GM21381 (cell line): ENCODE data around the gene CCR5AS.
"Not testable (repeated sequence)": the region's sequence is repeated elsewhere in the genome, so short reads cannot be mapped to it uniquely, and the experiment has no call there.

Experiments
- ATAC-seq: cut with Tn5 transposase; IDR thresholded peaks from one replicate; pipeline ENCODE4 v1.9.1; 2021; ENCODE audit warnings: mild to moderate bottlenecking, moderate library complexity; ENCODE audit not compliant: unreplicated experiment

CCR5AS gene

DNA sequence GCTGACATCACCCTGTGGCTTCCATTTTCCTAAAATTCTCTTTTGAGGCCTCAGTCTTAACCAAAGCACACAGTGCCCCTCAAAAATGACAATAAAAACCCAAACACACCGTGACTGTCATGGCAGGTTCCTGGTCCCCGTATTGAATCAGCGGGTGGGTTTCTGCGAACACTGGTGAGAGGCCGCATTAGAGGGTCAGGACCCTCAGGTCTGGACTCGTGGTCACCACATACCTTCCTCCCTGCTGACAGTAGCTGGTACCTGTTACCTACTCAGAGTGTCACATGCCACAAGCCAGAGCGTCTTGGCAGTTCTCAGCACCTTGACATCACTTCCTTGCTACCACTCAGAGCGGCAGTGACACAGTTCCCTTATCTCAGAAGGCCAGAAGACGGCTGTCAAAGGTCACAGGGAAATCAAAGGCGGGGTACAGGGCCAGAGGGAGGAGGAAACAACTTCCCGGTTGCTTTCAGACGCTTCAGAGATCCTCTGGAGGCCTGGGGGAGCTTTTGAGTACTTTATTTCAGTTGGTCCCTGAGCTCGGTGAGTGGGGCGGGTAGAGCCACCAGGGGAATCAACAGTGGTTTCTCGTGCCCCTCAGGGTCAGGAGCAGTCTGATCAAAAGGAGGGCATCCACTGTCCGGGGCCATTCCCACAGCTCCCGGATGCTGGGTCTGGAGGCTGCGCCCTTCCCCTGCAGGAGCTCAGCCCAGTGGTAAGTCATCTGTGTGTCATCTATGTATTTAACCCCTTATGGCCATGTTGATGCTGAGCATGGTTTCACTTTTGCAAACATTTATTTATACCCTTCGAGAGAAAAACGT is at the start of gene CCR5AS, which contains the start of gene CCRL2:
TSS of gene CCR5AS (minus strand) at position 279 of the 824 bp plus-strand sequence.
TSS of gene CCRL2 (plus strand) at position 472 of the 824 bp plus-strand sequence. CDS start 821 bp downstream, outside the sequence.
- no peak for ATAC-seq

DNA sequence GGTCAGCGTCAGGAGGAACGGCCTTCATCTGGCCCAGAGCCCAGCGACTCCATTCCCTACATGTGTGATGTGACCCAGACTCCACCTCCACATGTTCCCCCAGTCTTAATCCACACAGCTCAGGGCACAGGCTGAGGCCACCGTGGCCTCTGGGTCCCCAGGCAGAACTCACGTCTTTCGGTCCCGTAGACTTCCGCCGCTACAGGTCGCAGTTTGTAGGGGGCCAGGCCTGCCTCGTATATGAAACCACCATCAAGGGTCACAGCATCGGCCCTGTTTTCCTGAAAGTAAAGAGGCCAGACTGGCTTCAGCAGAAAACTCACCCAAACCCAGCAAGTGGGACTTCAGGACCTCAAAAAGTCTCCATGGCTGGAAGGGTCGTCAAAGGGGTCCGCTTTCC is 49.3 kb upstream of the CCR5AS start:
- ATAC-seq, result no peak

DNA sequence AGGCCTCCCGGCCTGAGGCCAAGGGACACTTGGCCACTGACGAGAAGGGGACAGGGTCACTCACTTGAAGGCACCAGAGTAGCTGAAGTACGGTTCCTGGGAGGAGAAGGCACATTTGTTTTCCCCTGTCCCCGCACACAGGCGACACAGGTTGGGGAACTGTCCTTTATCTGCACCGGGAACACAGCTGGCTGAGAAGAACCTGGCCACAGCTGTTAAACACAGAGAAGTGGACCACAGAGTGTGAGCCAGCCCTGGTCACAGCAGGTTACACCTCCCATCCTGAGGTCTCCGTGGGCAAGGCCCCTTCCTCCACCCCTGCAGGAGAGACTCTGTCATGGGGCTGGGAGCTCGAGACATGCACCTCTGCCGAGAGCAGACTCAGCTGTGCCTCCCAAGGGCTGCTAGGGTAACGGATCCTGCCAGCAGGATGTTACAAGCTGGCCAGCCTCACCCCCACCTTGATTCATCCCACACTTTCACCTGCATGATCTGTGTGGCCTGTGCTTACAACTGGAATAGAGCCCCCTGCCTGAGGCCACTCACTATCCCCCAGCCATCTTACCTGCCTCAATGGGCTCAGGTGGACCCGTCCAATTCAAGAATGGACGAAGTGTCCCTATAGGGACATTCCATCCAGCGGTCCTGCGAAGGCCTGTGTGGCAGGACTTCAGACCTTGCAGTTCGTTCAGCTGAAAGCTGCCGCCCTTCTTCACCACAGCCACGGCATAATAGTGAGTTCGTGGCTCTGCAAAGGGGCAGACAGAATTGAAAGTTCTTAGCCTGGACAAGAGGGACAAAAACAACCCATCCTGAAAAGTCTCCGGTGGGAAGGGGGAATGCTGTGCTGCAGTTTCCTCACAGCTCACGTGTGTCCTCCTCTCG is 48.6 kb upstream of the CCR5AS start:
- ATAC-seq, result no peak

DNA sequence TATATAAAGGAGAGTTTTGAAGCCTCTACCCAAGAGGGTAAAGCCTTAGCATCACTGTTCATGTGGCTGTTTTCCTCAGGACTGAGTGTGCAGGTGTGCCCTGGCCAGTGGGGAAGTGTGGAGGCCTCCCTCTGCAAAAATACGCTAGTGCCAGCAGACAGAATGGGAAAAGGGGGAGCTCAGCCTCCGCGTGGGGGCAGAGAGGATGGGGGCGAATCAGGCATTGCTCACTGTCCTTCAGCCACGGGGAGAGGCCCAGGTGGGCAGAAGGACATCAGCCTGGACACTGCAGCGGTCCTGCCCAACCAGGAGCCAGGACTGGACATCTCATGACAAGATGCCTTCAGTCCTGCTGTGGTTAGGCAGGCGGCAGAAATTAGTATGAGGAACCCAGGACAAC is 47.7 kb upstream of the CCR5AS start:
- ATAC-seq, result no peak

DNA sequence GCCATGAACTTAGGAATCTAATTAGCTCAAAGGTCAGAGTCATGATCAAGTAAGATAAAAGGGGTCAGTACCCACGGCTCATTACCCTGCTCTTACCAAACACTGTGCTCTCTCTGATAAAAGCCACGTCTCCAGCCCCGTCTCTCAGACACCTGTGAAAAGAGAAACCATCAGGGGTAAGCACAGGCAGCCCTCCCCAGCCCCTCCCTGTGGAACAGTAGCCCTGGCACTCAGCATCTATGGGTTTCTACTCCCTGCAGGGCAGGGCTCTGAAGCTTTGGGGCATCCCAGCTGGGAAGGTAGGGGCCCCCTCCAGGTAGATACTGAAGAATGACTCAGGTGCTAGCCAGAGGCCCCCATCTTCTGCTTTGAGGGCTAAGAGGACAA is 47.3 kb upstream of the CCR5AS start:
- no peak for ATAC-seq

DNA sequence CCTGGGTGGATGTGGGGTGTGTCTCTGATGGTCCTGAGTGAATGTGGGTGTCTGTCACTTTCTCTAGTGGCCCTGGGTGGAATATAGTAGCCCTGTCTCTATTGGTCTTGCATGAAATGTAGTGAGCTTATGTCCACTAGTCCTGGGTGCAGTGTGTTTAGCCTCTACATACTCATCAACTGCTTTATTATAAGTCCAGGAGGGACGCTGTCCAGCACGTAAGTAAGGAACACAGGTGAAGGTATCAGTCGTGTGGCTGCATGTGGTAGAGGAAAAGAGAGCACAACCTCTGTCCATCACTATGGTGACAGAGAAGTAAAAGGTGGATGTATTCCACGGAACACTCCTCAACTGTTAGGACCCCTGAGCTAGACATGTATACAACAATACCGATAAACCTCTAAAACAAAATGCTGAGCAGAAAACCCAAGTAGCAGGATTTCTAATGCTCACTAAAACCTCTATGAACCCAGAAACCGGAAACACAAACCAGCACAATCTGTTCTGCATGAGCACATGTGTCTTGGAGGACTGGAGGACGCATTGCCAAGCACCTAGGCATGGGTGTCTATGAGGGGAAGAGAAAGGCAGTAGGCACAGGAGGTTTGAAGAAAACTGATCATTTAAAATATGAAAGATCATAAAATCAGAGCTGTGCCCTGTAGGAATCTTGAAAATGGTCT is 46.8 kb upstream of the CCR5AS start:
- no peak for ATAC-seq

DNA sequence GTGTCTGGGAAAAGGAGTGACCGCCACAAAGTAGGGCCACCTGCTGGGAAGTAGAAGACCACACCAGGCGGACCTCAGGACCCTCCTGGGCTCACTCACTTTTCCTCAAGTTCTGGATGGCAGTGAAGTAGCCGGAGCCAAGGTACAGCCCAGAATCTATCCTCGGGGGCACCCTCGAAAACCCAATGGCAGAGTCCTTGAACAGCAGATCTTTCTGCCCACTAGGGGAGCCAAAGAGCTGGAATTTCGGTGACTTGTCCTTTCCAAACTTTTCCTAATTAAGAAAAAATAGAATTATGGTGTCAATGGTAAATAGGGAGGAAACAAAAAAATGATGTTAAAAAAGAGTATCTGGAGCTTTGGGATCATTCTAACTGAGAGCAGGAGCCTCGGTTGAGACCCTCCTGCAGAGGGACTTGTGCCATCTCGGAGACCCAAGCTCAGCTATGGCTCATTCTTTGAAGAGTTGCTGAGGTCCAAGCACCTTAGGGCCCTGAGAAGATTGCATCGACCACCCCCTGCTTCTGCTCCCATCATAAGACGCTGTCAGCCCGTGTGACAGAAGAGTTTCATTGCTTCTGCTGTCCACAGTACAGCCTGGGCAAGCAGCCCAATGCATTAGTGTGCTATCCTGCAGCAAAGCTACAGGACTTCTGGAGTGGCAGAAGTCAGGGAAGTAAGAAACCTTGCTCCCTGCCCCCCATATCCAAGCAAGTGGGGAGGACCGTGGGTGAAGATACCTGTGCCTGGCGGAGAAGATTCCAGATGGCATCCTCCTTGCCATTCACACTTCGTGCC is 43.1 kb upstream of the CCR5AS start:
- no peak for ATAC-seq

DNA sequence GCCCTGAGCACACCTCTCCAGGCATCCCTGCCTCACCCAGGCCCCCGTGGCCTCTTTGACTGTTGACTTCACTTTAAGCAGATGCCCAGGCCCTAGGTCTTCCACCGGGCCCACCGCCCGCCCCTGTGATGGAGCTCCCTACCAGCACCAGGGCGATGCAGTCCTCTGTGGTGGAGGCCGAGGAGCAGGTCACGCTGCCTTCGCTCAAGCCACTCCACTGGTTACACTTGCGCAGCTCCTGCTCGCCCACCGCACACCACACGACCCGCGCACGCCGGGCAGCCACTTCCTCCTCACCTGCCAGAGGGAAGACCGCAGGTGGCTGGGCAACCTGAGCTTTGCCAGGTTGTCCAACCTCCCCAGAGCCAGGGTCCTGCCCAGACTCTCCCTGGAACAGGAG is 41.9 kb upstream of the CCR5AS start:
- no peak for ATAC-seq

DNA sequence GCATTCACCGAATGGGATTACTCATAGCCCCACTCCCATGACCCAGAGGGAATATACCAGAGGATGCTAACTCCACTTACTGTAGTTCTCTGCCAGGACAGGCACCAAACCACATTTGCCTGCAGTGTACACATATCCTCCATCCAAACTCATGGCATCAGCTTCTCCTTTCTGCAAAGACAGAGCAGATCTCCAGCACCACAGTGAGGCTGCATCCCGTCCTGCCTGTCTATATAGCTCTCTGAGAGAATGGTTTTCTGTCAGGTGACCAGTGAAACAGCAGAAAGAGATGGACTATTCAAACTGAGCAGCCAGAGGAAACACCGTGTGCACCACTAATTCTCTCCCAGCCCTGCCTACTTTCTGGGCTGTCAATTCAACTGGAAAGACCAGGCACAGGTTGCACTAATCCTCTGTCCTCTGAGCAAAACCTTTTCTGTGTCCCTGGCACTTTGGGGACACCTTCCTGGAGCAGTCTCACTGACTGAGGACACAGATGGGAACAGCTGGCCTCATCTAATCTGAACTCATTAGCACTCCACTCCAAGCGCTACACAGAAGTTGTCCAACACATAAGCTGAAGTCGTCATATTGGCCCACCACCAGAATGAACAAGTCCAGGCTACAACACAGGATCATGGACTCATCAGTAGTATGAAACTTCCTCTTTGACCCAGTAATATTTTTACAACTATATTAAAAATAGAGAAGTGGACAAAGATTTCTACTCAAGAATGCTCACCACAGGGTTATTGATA is 40.5 kb upstream of the CCR5AS start:
- ATAC-seq, result no peak

DNA sequence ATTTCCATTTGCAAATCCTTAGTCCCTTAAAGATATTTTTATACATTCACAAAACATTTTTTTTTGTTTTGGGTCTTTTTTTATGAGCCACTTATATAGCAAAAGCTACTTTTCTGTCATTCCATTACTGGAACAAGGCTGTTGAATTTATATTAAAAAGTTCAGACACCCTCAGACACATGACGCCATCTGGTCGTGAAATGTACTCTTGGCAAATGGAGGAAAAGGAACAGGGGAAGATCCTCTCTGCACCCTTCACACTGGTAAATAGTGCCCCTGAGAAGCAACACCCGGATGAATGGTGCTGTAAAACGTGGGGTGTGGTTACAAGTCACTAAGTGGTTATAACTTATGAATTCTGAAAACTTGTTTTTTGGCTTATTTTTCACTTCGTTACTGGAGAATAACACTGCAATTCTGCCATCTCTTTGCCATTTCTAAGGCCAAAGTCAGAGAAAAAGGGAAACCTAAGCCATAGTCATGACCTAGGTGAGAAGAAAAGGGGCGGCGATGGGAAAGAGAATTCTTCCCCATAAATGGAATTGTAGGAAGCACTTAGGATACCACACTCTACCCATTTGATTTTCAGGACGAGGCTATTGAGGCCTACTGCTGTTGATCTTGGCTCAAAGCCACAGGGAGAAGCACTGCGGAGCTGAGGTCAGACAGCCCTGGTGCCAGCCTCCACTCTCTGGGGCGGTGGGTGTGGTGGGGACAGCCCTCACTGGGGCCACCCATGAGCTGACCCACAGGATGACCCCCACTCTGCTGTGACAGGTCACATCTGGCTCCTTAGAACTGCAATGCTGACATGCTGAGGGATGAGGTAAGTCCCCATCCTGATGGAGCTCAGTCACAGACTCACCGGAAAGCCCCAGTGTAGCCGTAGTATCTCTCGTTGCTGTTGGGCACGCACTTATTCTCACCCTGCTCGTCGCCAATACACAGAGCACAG is 36.0 kb upstream of the CCR5AS start:
- ATAC-seq, result no peak

DNA sequence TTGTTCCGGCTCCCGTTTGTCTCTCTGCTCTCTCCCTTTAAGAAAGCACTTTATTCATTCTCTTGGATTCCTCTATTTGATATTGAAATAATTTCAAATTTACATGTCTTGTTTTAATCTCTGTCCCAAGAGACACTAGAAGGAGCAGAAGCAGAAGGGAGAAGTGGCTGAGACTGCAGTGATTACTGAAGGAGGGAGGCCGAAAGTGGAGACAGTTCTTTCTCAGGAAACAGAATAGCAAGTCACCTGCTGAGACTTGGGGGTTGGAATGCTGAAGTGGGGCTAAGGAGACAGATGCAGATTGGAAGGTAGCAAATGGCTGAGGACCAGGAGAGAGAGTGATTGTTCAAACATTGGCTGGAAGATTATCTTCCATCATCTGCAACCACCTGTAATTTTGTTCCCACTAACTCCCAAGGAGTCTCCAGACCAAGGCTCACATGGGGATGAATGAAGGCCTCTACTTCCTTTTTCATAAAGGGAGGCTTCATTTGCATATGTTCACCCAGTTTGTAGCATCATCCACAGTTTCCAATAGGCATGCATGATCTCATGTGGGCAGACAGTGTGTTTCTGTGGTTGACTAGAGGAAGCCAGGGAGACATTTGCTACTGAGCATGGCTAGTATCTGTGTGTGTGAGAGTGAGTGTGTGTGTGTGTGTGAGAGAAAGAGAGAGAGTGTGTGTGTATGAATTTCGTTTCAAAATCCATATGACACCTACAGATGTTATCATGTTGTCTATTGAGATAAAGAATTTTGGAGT is 33.8 kb upstream of the CCR5AS start:
- peak; percentile 93 for ATAC-seq

DNA sequence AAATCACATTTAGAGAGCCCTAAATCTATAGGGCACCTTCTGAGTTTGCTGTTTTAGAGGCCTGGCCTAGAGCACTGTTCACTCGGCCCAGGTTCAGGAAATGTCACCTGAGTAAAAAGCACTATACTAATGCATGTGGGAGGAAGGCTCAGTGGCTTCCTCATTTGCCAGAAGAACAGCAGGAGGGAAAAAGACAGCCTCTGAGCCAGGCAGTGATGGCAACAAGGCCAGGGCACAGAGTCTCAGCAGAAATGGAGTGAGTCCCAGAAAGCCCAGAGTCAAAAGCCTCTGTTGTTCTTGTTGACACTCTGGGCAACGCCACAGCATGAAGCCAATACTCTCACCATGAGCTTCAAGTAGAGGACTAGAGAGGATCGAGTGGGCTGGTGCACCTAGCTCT is 32.0 kb upstream of the CCR5AS start:
- no peak for ATAC-seq

DNA sequence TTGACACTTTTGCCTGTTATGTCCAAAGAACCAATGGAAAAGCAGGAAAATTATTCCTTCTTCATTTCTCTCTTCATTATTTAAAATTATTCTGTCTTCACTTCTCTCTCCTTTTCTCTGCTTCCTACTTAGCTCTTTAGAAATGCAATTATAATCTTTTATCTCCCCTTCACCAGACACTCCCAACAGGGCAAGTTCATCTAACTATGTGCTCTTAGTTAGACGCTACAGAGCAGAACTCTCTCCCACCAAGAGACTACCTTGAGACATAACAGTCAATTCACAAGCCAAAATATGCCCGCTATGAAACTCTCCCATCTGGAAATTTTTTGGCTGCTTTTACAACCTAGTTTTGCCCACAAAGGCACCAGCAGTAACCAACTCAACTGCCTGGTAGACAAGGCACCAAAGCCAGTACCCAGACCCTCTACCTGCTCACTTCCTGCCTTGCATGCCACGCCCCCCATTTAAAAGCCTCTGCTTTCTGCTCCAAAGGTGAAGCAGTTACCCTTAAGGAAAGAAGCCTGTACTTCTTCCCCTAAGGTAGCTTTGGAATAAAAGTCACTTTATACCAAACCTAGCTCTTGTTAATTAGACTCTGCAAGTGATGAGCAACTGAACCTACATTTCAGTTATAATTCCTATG is 28.3 kb upstream of the CCR5AS start:
- ATAC-seq, result no peak

DNA sequence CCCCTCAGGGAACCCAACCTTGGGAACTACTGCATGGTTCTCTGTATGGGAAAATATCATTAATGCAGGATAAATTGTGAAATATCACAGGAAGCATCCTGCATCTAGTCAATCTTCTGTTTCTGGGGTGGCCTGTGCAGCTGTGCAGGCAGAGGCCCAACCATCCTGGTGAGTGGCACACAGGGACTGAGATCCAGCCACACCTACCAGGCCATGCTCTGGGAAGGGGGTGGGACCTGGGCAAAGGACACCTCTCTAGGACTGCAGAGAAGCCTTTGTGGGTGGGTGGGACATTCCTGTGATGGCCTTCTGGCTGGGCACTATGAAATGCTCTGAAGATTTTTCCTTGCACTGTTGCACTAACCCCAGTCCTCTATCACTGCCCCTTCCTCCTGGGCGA is 27.0 kb upstream of the CCR5AS start:
- no peak for ATAC-seq

DNA sequence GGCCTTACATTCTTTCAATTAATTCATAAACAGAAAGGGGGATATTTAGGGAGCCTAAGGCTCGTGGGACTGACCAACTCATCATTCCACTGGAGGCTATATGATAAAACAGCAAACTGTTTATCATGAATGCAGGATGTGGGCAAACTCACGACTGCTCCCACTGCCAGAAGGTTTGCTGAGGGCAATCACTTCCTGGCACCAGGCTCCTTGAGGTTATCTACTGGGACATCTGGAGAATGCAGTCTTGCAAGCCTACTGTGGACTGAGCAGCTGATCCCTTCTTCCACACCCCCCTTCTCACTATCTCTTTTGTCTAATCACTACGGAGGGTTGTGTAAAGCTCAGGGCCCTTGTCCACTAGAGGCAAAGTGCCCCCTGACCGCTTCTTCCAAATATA is 26.3 kb upstream of the CCR5AS start:
- not testable (repeated sequence) for ATAC-seq

DNA sequence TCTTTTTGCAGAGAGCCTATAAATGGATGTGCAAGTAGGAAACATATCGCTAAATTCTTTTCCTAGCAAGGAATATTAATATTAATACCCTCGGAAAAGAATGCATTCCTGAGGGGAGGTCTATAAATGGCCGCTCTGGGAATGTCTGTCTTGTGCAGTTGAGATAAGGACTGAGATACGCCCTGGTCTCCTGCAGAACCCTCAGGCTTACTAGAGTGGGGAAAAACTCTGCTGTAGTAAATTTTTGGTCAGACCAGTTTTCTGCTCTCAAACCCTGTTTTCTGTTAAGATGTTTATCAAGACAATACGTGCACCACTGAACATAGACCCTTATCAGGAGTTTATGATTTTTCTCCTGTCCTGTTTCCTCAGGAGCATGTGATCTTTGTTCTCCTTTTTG is 25.0 kb upstream of the CCR5AS start:
- ATAC-seq, result not testable (repeated sequence)

DNA sequence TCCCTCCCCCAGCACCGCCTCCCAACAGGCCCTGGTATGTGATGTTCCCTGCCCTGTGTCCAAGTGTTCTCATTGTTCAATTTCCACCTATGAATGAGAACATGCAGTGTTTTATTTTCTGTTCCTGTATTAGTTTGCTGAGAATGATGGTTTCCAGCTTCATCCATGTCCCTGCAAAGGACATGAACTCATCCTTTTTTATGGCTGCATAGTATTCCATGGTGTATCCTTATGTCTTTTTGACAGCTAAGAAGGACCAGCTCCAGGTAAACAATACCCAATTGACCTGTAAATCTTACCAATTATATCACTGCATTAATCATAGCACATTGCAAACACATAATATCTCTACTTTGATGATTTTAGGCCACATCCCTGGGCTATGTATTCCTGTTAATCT is 24.0 kb upstream of the CCR5AS start:
- not testable (repeated sequence) for ATAC-seq
